Heart right ventricle (tissue), 16 donors: ENCODE results near the gene TNS1. TPM values are rescaled to one million over a fixed set of nuclear protein-coding genes. Genes with fewer than 3 reads are reported as not detected.
A peak's percentile ranks its signal among the peaks of the same experiment; 100 is the strongest.

Experiments
- ATAC-seq, 8 donors: fragments of 200-7000 bp; cut with Tn5 transposase; one replicate each; pipeline ENCODE4 v1.9.1; 2020; ENCODE audit warnings: mild to moderate bottlenecking in 8 of 8, moderate library complexity in 8 of 8, moderate number of reproducible peaks in 1 of 8
- DNase-seq, 2 donors: peaks; one replicate each; pipeline ENCODE4 v3.0.0-alpha.2; 2020
- H3K27ac ChIP-seq, 10 donors: fragments of 200-600 bp; sonication (generic) in 2 of 10; one replicate each; pipeline versions ENCODE4 v1.5.0 to v1.8.0; 2020 to 2022; ENCODE audit warnings: mild to moderate bottlenecking in 3 of 10
- H3K27me3 ChIP-seq, 7 donors: fragments of 200-600 bp; one replicate each; pipeline ENCODE4 v1.8.0; 2021 to 2022; ENCODE audit warnings: mild to moderate bottlenecking in 2 of 7
- H3K36me3 ChIP-seq, 9 donors: fragments of 200-600 bp; sonication (generic) in 1 of 9; one replicate each; pipeline versions ENCODE4 v1.5.0 to v1.8.0; 2020 to 2022; ENCODE audit warnings: mild to moderate bottlenecking in 2 of 9
- H3K4me1 ChIP-seq, 9 donors: fragments of 200-600 bp; sonication (generic) in 1 of 9; one replicate each; pipeline versions ENCODE4 v1.5.0 to v1.8.0; 2020 to 2022; ENCODE audit warnings: mild to moderate bottlenecking in 4 of 9
- H3K4me3 ChIP-seq, 10 donors: fragments of 200-600 bp; sonication (generic) in 2 of 10; one replicate each; pipeline versions ENCODE4 v1.5.0 to v1.8.0; 2020 to 2022; ENCODE audit warnings: mild to moderate bottlenecking in 7 of 10, moderate library complexity in 2 of 10
- H3K9me3 ChIP-seq, 11 donors: fragments of 200-600 bp in 10 of 11; sonication (generic) in 2 of 11; one replicate each; pipeline versions ENCODE4 v1.5.0 to v1.8.0; 2013 to 2022; ENCODE audit warnings: mild to moderate bottlenecking in 2 of 11, control low read depth in 1 of 11, moderate library complexity in 1 of 11
- WGBS, 2 donors: extraction: QIAGEN DNeasy Blood & Tissue Kit; methylation state at CpG; one replicate each; pipeline ENCODE4 v1.1.7; 2013; ENCODE audit warnings: inconsistent platforms in 1 of 2; 5-methylcytosine and 5-hydroxymethylcytosine counted together
- intact Hi-C, 10 donors: fragments of 100-400 bp; cut with DNase I; formaldehyde crosslinking; loops; one replicate each; pipeline versions ENCODE4 v1.11.1 to v1.14.2; 2022
- polyA plus RNA-seq, 2 donors: library from polyadenylated mRNA; stranded (reverse); fragments of 200-250 nt; gene quantifications; one replicate each; pipeline ENCODE4 v1.2.3, GENCODE V29; 2013
- total RNA-seq, 10 donors: library from RNA; stranded (reverse); fragmentation: NEBNext Ultra II Directional in 3 of 10; extraction: Animal tissue kit (Norgen Biotek cat#: 25700) in 3 of 10; gene quantifications; one replicate each; pipeline versions ENCODE4 v1.2.1 to v1.2.4, GENCODE V29; 2021 to 2023
- TF ChIP-seq, protein P1 (sequence below), 9 donors: fragments of 200-600 bp; sonication (generic) in 2 of 9; IDR thresholded peaks; one replicate each; pipeline versions ENCODE4 v1.5.0 to v1.8.0; 2021 to 2022; ENCODE audit warnings: antibody characterized with exemption in 9 of 9, mild to moderate bottlenecking in 5 of 9, moderate library complexity in 1 of 9
- donor health status: Arrhythmogenic right ventricular cardiomyopathy.
- donor health status: ischemic (EF 13 %, LVEDD 7.1; RV severe dilation, severe dysfunction).
- donor health status: healthy with polysubstance abuse.
- donor health status: DM: no; HTN: yes; CAD: no.
- donor health status: DM: no; HTN: no; CAD: no.
- donor health status: ischemic (EF 25% LVEDD 6.9; RV normal size, moderate dysfunction).
- donor health status: ischemic (EF 25% LVEDD 5.7; RV mildly dilated, moderate dysfunction).
- donor health status: healthy.
- donor health status: DM: yes; HTN: yes; CAD: no.
- donor health status: Ischemic cardiomyopathy.
- donor health status: ischemic (EF 35%, LVEDD 5.7; RV mildly dilated, moderate dysfunction).
- donor health status: nonischemic (EF 11% LVEDD 7.7; RV severe dilation, severe dysfunction).
- donor health status: DM: yes; HTN: yes; CAD: no.
- donor health status: PGD.
- donor health status: ischemic (EF 29% LVEDD 5.4; RV normal size, mild dysfunction).
- donor health status: nonischemic (EF 23%, LVEDD 6.1; RV moderate dilation, normal function).

The TNS1 gene
- total and polyA plus RNA-seq, 12 donors = 64.6 to 844 (median 731) TPM

DNA sequence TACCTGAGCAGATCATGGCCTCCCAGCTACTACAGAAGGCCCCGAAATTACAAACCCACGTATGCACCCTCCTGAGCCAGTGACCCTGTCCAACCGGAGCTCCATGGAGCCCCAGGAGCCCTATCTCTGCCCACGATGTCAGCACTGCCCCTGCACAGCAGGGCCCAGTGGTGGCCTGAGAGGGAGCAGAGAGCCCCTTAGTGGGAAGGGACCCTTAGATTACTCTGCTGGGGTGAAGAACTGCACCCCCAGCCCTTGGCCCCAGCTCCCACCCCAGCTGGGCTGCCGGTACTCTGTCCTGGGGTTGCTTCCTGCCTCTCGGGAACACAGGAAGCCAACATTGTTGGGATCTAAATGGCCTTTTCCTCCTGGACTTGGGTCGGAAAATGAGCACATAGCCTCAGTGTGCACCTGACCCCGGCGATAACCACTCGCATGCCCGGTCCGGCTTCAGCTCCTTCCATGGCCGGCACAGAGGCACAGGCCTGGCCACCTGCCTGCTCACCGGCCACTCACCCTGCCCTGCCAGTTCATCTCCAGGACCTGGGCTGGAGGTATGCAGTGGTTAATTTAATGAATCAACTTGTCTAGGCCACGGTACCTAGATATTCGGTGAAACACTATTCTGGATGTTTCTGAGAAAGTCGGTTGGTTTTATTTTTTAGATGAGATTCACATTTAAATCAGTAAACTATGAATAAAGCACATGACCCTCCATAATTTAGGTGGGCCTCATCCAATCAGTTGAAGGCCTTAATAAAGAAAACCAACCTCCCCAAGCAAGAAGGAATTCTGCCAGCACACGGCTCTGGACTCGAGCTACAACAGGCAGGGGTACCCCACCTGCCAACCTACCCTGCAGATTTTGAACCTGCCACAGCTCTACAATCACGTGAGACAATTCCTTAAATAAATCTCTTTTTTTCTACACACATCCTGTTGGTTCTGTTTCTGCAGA lies 19.2 kb downstream of the TNS1 start:
- TF ChIP-seq, protein P1, sequence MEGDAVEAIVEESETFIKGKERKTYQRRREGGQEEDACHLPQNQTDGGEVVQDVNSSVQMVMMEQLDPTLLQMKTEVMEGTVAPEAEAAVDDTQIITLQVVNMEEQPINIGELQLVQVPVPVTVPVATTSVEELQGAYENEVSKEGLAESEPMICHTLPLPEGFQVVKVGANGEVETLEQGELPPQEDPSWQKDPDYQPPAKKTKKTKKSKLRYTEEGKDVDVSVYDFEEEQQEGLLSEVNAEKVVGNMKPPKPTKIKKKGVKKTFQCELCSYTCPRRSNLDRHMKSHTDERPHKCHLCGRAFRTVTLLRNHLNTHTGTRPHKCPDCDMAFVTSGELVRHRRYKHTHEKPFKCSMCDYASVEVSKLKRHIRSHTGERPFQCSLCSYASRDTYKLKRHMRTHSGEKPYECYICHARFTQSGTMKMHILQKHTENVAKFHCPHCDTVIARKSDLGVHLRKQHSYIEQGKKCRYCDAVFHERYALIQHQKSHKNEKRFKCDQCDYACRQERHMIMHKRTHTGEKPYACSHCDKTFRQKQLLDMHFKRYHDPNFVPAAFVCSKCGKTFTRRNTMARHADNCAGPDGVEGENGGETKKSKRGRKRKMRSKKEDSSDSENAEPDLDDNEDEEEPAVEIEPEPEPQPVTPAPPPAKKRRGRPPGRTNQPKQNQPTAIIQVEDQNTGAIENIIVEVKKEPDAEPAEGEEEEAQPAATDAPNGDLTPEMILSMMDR (IDR thresholded peaks at IDR 0.05) = no peak
- peak overlapping the region in 1 of 10 donors; percentile 18 for H3K4me3 ChIP-seq
- ATAC-seq (peak in 5 of 8 donors; percentile 28 to 55 (median 34)), DNase-seq (no peak)
- H3K27me3 ChIP-seq = no peaks in the 10 kb centered on the region
- peaks cover 0 to 4% (median 0%) of the 10 kb centered on the region in 9 donors for H3K36me3 ChIP-seq
- peaks cover 0 to 4% (median 0%) of the 10 kb centered on the region in 11 donors for H3K9me3 ChIP-seq
- H3K4me1 ChIP-seq = peaks cover 25 to 94% (median 70%) of the 10 kb centered on the region in 9 donors
- intact Hi-C loops = loop anchor here in 3 of 10 donors (5.0 kb wide), 3 partner anchors 36 to 96 kb away; no protein-coding TSS in a partner anchor
- WGBS, 2 donors = 67 to 77% methylated on average over 20 of the region's 20 CpGs
- peak overlapping the region; percentile 42 to 90 (median 73) for H3K27ac ChIP-seq

DNA sequence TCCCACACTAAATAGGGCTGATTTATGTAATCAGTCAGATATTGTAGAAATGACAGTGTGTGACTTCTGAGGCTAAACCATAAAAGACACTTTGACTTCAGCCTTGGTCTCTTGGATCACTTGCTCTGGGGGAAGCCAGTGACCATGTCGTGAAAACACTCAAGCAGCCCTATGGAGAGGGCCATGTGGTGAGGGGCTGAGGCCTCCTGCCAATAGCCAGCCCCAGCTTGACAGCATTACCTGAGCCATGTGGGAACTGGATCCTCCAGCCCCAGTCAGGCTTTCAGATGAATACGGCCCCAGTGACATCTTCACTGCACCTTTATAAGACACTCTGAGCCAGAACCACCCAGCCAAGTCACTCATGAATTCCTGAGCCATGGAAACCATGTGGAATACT lies 20.8 kb downstream of the TNS1 start:
- DNase-seq = no peak
- ATAC-seq = no peak
- WGBS, 2 donors = 84 to 92% methylated on average over 2 of the region's 2 CpGs
- no peaks in the 10 kb centered on the region for H3K27me3 ChIP-seq
- TF ChIP-seq, protein P1 (IDR thresholded peaks at IDR 0.05) = no peak
- H3K27ac ChIP-seq = peak overlapping the region in 8 of 10 donors; percentile 31 to 90 (median 85)
- intact Hi-C loops = loop anchor here in 3 of 10 donors (5.0 kb wide), 3 partner anchors 35 to 95 kb away; no protein-coding TSS in a partner anchor
- H3K4me3 ChIP-seq = no peak overlapping the region
- H3K4me1 ChIP-seq = peaks cover 18 to 94% (median 67%) of the 10 kb centered on the region in 9 donors
- peaks cover 0 to 4% (median 0%) of the 10 kb centered on the region in 9 donors for H3K36me3 ChIP-seq
- H3K9me3 ChIP-seq = peaks cover 0 to 4% (median 0%) of the 10 kb centered on the region in 11 donors

DNA sequence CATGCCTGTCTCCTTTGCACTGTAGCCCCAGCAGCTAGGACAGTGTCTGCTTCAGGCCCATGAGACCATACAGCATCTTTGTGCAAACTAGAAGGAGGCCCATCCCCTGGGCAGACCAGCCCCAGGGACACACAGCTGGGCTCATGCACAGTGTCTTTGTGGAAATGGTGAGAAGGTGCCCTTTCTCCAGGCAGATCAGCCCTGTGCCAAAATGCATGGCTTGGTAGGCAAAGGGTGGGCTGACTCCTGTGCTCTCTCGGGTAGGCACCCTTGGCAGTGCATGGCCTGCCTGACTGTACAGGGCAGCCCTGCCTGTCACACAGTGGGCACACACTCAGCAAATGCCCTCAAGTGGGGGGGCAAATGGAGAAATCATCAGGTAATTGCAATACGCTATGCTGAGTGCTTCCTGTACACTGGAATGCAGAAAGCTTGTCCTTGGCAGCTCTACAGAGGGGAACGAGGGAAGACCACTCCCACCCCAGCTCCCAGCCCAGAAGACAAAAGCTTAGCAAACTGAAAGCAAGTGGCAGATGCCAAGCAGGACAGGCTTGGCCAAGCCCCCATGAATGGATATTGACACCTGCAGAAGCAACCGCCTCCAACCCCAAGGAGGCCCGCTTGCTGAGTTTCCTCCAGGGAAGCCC lies 21.6 kb downstream of the TNS1 start:
- DNase-seq (no peak), ATAC-seq (peak in 5 of 8 donors; percentile 6 to 34 (median 12))
- peaks cover 0 to 4% (median 0%) of the 10 kb centered on the region in 9 donors for H3K36me3 ChIP-seq
- TF ChIP-seq, protein P1 (IDR thresholded peaks at IDR 0.05) = no peak
- peaks cover 18 to 91% (median 67%) of the 10 kb centered on the region in 9 donors for H3K4me1 ChIP-seq
- peak overlapping the region in 9 of 10 donors; percentile 26 to 90 (median 81) for H3K27ac ChIP-seq
- H3K4me3 ChIP-seq = no peak overlapping the region
- intact Hi-C loops = loop anchor here in 3 of 10 donors (5.0 kb wide), 3 partner anchors 34 to 94 kb away; no protein-coding TSS in a partner anchor
- H3K27me3 ChIP-seq = no peaks in the 10 kb centered on the region
- 46 to 52% methylated on average over 5 of the region's 5 CpGs for WGBS, 2 donors
- H3K9me3 ChIP-seq = peaks cover 0 to 4% (median 0%) of the 10 kb centered on the region in 11 donors

DNA sequence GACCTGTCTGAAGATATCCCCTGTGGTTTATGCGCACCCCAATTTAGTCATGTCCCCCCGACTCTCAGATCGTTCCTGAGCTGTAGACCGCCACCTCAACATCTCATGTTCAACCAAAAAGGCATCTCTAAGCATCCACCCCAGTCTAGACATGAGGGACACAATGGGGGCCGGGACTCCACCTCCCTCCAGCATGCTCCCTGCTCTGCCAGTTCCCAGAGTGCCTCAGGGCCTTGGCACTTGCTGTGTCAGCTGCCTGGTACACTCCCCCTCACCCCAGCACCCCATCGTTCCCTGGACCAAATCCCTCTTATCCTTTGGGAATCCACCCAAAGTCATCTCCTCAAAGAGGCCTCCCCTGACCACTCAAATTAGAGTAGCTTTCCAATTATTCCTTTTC lies 22.2 kb downstream of the TNS1 start:
- TF ChIP-seq, protein P1 (IDR thresholded peaks at IDR 0.05) = no peak
- 75 to 76% methylated on average over 6 of the region's 6 CpGs for WGBS, 2 donors
- Histone ChIP-seq H3K9me3 (peaks cover 0 to 4% (median 0%) of the 10 kb centered on the region in 11 donors), H3K4me3 (no peak overlapping the region), H3K27ac (peak overlapping the region in 9 of 10 donors; percentile 31 to 90 (median 82)), H3K27me3 (no peaks in the 10 kb centered on the region), H3K36me3 (peaks cover 0 to 3% (median 0%) of the 10 kb centered on the region in 9 donors), H3K4me1 (peaks cover 18 to 92% (median 67%) of the 10 kb centered on the region in 9 donors)
- no peak for DNase-seq
- intact Hi-C loops = loop anchor here in 3 of 10 donors (5.0 kb wide), 3 partner anchors 33 to 93 kb away; no protein-coding TSS in a partner anchor
- no peak for ATAC-seq
